ENCODE results near the gene CATSPER4. TPM values are rescaled to one million over a fixed set of nuclear protein-coding genes. Genes with fewer than 3 reads are reported as not detected.

CATSPER4 gene
- total and polyA plus RNA-seq, 3 experiments from 2014 or later: not detected

DNA sequence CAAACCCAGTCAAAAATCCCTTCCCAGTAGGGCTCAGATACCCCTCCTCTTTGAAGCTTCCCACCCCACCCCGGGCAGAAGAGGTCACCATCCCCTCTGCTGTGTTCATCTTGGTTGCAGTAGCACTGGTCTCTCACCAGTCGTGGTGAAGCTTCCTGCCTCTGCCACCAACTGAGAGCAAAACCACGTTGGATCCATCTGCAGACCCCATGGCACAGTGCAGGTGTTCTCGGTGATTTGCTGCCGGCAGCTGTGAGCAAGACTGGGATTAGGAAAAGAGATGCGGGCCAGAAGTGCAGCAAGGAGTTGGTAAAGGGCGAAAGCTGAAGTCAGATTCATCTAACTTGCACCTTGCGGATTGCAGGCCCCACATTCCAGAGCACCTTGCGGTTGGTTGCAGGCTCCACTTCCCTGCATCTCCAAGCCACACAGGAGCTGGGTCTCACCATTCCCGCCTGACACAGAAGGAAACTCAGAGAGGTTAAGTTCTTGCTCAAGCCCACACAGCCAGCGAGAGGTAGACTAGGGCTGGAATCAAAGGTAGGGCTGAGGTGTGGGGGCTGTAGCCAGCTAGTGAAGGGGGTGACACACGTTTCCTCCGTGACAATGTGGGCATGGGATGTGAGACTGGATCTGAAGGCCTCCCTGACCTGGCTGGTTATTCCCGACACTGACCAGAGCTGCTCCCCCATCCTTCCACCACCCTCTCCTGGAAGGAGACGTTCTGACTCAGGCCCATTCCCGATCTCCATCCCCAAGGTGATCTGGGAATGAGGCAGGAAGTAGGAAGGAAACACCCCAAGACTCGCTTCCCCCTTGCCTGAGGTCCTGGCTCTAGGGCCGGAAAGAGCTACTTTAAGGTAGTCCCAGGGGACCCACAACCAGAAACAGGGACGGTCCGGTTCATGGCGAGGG, 34.8 kb upstream of the CATSPER4 start:
- H3K4me3 ChIP-seq (ENCODE audit: low read length): no peak overlapping the region
- H3K4me1 ChIP-seq (ENCODE audit: insufficient read depth, low read length): no peaks in the 10 kb centered on the region
- CTCF ChIA-PET: interaction anchor here (1.0 to 3.0 kb wide), 3 partner anchors 11 to 119 kb away, joined by 3 to 18 read pairs (median 3); no protein-coding TSS in a partner anchor
- H3K9me3 ChIP-seq (ENCODE audit: low read length): no peaks in the 10 kb centered on the region
- DNase-seq: peak in 1 of 5 donors; percentile 6
- Mint-ChIP-seq H3K27me3 (peaks cover 31 to 57% of the 10 kb centered on the region in 2 donors), H3K4me3 (no peak overlapping the region), H3K27ac (peak overlapping the region in 1 of 8 donors; percentile 50), H3K4me1 (peaks cover 0 to 3% (median 1%) of the 10 kb centered on the region in 3 donors), H3K9me3 (peaks cover 0 to 4% (median 0%) of the 10 kb centered on the region in 5 donors), H3K36me3 (no peaks in the 10 kb centered on the region)
- POLR2A ChIA-PET: no interaction called here
- H3K27ac ChIP-seq (ENCODE audit: low read depth, low read length): no peak overlapping the region
- no peaks in the 10 kb centered on the region for H3K36me3 ChIP-seq (ENCODE audit: insufficient read depth, low read length)
- H3K27me3 ChIP-seq (ENCODE audit: insufficient read depth, low read length, poor library complexity, severe bottlenecking): peaks cover 10% of the 10 kb centered on the region

DNA sequence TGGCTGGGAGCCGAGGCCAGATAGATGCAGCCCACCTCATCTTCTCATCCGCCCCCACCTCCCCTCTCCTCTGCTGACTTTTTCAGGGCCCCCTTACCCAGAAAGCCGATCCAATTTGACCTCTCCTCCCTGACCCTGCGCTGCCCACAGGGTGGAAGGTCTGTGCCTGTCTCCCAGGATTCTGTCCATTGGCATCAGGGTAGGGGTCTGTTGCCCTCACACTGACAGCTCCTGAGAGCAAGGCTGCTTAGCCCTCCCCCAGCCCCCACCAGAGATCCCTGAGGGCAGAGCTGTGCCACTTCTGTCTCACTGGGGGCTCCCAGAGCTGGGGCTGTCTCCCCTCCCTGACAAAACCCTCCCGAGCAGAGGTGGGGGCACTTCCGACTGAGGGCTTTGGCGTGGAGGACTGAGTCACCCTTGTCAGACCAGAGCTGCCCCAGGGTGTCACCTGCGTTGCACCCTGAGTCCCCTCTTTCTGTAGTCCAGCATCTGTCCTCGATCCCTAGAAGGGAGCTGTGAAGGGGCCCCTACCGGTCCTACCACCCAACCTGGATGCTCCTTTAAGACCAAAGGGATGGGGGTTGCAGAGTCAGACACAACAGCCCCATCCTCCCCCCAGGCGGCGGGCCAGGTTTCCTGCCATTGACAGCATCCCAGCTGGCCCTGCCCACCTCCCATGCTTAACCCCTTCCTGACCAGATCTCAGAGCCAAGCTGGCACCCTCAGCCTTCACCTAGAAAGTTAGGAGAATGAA, 33.9 kb upstream of the CATSPER4 start:
- Histone ChIP-seq H3K36me3 (ENCODE audit: insufficient read depth, low read length) (no peaks in the 10 kb centered on the region), H3K4me1 (ENCODE audit: insufficient read depth, low read length) (no peaks in the 10 kb centered on the region), H3K9me3 (ENCODE audit: low read length) (no peaks in the 10 kb centered on the region), H3K27me3 (ENCODE audit: insufficient read depth, low read length, poor library complexity, severe bottlenecking) (peaks cover 10% of the 10 kb centered on the region), H3K27ac (ENCODE audit: low read depth, low read length) (no peak overlapping the region), H3K4me3 (ENCODE audit: low read length) (no peak overlapping the region)
- H3K4me3 Mint-ChIP-seq: no peak overlapping the region
- POLR2A ChIA-PET: no interaction called here
- peaks cover 0 to 6% (median 1%) of the 10 kb centered on the region in 3 donors for H3K4me1 Mint-ChIP-seq
- CTCF ChIA-PET: interaction anchor here (0.9 to 3.0 kb wide), 6 partner anchors 12 to 120 kb away, joined by 3 to 18 read pairs (median 3); partner anchors contain the start of genes C1orf232 and ZNF593
- DNase-seq: no peak
- H3K9me3 Mint-ChIP-seq: peaks cover 0 to 4% (median 0%) of the 10 kb centered on the region in 5 donors
- H3K27me3 Mint-ChIP-seq: peaks cover 37 to 59% of the 10 kb centered on the region in 2 donors
- H3K36me3 Mint-ChIP-seq: no peaks in the 10 kb centered on the region
- peak overlapping the region in 1 of 8 donors; percentile 50 for H3K27ac Mint-ChIP-seq

DNA sequence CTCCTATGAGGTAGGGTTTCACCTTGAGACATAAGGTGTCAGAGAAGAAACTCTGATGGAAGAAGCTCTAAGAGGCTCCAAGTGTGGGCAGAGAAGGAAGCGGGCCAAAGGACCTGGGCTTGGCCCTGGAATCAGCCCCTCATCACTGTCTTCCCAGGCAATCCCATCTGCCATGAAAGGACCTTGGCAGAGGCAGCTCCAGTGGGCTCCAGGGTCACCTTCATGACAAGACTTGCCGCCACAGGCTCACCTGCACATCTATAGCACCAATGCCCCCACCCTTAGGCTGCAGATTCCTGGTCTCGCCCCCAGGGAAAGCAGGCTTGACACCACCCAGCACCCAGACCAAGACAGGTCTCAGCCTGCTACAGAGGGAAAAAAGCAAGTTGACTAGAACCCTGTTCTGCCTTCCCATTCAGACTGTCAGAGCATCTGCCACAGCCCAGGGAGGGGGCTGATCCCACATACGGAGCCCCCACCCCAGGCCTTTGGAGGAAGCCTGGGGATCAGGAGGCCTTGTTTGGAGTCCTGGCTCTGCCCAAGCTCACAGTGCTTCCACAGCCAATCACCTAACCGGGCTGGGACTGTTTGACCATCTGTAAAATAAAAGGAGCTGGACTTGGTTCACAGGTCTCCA, 32.0 kb upstream of the CATSPER4 start:
- no peak overlapping the region for H3K27ac Mint-ChIP-seq
- peaks cover 5 to 12% (median 5%) of the 10 kb centered on the region in 3 donors for H3K4me1 Mint-ChIP-seq
- H3K27ac ChIP-seq (ENCODE audit: low read depth, low read length): no peak overlapping the region
- peaks cover 40 to 62% of the 10 kb centered on the region in 2 donors for H3K27me3 Mint-ChIP-seq
- POLR2A ChIA-PET: interaction anchor here (0.6 kb wide), 1 partner anchor 115 kb away, joined by 5 read pairs; no protein-coding TSS in a partner anchor
- no peak for DNase-seq
- no peak overlapping the region for H3K4me3 ChIP-seq (ENCODE audit: low read length)
- peaks cover 18% of the 10 kb centered on the region for H3K27me3 ChIP-seq (ENCODE audit: insufficient read depth, low read length, poor library complexity, severe bottlenecking)
- CTCF ChIA-PET: interaction anchor here (0.9 to 1.5 kb wide), 2 partner anchors 11 to 76 kb away, joined by 3 to 7 read pairs; partner anchors contain the start of genes C1orf232, CEP85 and ZNF593
- no peaks in the 10 kb centered on the region for H3K36me3 ChIP-seq (ENCODE audit: insufficient read depth, low read length)
- H3K9me3 Mint-ChIP-seq: peaks cover 0 to 4% (median 0%) of the 10 kb centered on the region in 5 donors
- H3K36me3 Mint-ChIP-seq: no peaks in the 10 kb centered on the region
- no peak overlapping the region for H3K4me3 Mint-ChIP-seq
- no peaks in the 10 kb centered on the region for H3K9me3 ChIP-seq (ENCODE audit: low read length)
- H3K4me1 ChIP-seq (ENCODE audit: insufficient read depth, low read length): peaks cover 5% of the 10 kb centered on the region

GRCh38 chr1:26158908-26159742, 31.3 kb upstream of the CATSPER4 start, which contains the start of gene FAM110D:
FAM110D (plus strand) TSS chr1:26159079; CDS start chr1:26161292, 2,213 bp downstream.
- POLR2A ChIA-PET: no interaction called here
- DNase-seq: no peak
- Histone ChIP-seq H3K4me3 (ENCODE audit: low read length) (no peak within 1 kb of the TSS), H3K36me3 (ENCODE audit: insufficient read depth, low read length) (no peaks in the 10 kb centered on the region), H3K27ac (ENCODE audit: low read depth, low read length) (no peak within 1 kb of the TSS), H3K4me1 (ENCODE audit: insufficient read depth, low read length) (peaks cover 11% of the 10 kb centered on the region), H3K9me3 (ENCODE audit: low read length) (no peaks in the 10 kb centered on the region), H3K27me3 (ENCODE audit: insufficient read depth, low read length, poor library complexity, severe bottlenecking) (peaks cover 18% of the 10 kb centered on the region)
- CTCF ChIA-PET: no interaction called here
- no peak within 1 kb of the TSS for H3K27ac Mint-ChIP-seq
- peaks cover 8 to 17% (median 10%) of the 10 kb centered on the region in 3 donors for H3K4me1 Mint-ChIP-seq
- H3K27me3 Mint-ChIP-seq: peaks cover 45 to 60% of the 10 kb centered on the region in 2 donors
- H3K9me3 Mint-ChIP-seq: peaks cover 0 to 4% (median 0%) of the 10 kb centered on the region in 5 donors
- no peak within 1 kb of the TSS for H3K4me3 Mint-ChIP-seq
- H3K36me3 Mint-ChIP-seq: no peaks in the 10 kb centered on the region

DNA sequence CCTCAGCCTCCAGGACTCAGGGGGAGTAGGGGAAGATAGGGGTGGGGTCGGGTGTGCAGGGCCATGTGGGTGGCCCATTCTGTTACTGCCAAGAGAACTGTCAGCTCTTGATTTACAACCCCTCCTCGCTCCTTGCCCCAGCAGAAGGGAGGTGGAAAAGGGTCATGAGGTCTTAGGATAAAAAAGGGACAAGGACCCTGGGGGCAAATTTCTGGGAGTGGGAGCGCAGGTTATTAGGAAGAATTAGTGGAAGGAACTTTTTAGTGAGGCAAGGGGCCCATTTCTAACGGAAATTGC, 30.7 kb upstream of the CATSPER4 start:
- peaks cover 8 to 20% (median 10%) of the 10 kb centered on the region in 3 donors for H3K4me1 Mint-ChIP-seq
- peaks cover 18% of the 10 kb centered on the region for H3K27me3 ChIP-seq (ENCODE audit: insufficient read depth, low read length, poor library complexity, severe bottlenecking)
- CTCF ChIA-PET: no interaction called here
- no peak overlapping the region for H3K27ac ChIP-seq (ENCODE audit: low read depth, low read length)
- H3K4me3 ChIP-seq (ENCODE audit: low read length): no peak overlapping the region
- no peaks in the 10 kb centered on the region for H3K36me3 ChIP-seq (ENCODE audit: insufficient read depth, low read length)
- peaks cover 0 to 4% (median 0%) of the 10 kb centered on the region in 5 donors for H3K9me3 Mint-ChIP-seq
- no peak overlapping the region for H3K4me3 Mint-ChIP-seq
- no peaks in the 10 kb centered on the region for H3K9me3 ChIP-seq (ENCODE audit: low read length)
- H3K4me1 ChIP-seq (ENCODE audit: insufficient read depth, low read length): peaks cover 15% of the 10 kb centered on the region
- H3K27ac Mint-ChIP-seq: no peak overlapping the region
- peak in 1 of 5 donors; percentile 14 for DNase-seq
- POLR2A ChIA-PET: no interaction called here
- peaks cover 45 to 58% of the 10 kb centered on the region in 2 donors for H3K27me3 Mint-ChIP-seq
- no peaks in the 10 kb centered on the region for H3K36me3 Mint-ChIP-seq

- Mint-ChIP-seq H3K4me1 (peaks cover 8 to 22% (median 10%) of the 10 kb centered on the region in 3 donors), H3K36me3 (no peaks in the 10 kb centered on the region), H3K27ac (no peak overlapping the region), H3K4me3 (peak overlapping the region in 1 of 7 donors; percentile 28), H3K9me3 (peaks cover 0 to 4% (median 0%) of the 10 kb centered on the region in 5 donors), H3K27me3 (peaks cover 43 to 50% of the 10 kb centered on the region in 2 donors)
- Histone ChIP-seq H3K4me3 (ENCODE audit: low read length) (no peak overlapping the region), H3K36me3 (ENCODE audit: insufficient read depth, low read length) (no peaks in the 10 kb centered on the region), H3K27ac (ENCODE audit: low read depth, low read length) (peak overlapping the region; percentile 16), H3K9me3 (ENCODE audit: low read length) (no peaks in the 10 kb centered on the region), H3K4me1 (ENCODE audit: insufficient read depth, low read length) (peaks cover 16% of the 10 kb centered on the region), H3K27me3 (ENCODE audit: insufficient read depth, low read length, poor library complexity, severe bottlenecking) (peaks cover 18% of the 10 kb centered on the region)
- peak in 1 of 5 donors; percentile 31 for DNase-seq
- ChIA-PET POLR2A (no interaction called here), CTCF (interaction anchor here (0.6 kb wide), 1 partner anchor 57 kb away, joined by 3 read pairs; no protein-coding TSS in a partner anchor)
Measured at GRCh38 chr1:26160527-26161414, 29.6 kb upstream of the CATSPER4 start.

Data from CD8-positive, alpha-beta memory T cell (primary cell).